IPS-15b (cell line): Measurements from ENCODE around the gene HS6ST1.
"Not testable (repeated sequence)": the region's sequence is repeated elsewhere in the genome, so short reads cannot be mapped to it uniquely, and the experiment has no call there.

Experiments
- H3K27me3 ChIP-seq: one replicate; pipeline ENCODE4 v1.6.1; 2013; ENCODE audit warnings: low read length; ENCODE audit not compliant: control insufficient read depth, insufficient read depth
- H3K36me3 ChIP-seq: one replicate; pipeline ENCODE4 v1.6.1; 2013; ENCODE audit warnings: low read length; ENCODE audit not compliant: control insufficient read depth, insufficient read depth
- H3K4me1 ChIP-seq: one replicate; pipeline ENCODE4 v1.6.1; 2013; ENCODE audit warnings: mild to moderate bottlenecking, low read length; ENCODE audit not compliant: control insufficient read depth, insufficient read depth
- H3K4me3 ChIP-seq: one replicate; pipeline ENCODE4 v1.5.1; 2013; ENCODE audit warnings: low read depth, low read length
- H3K9ac ChIP-seq: one replicate; pipeline ENCODE4 v1.6.1; 2013; ENCODE audit warnings: low read depth, mild to moderate bottlenecking, low read length
- H3K9me3 ChIP-seq: one replicate; pipeline ENCODE4 v1.6.1; 2013; ENCODE audit warnings: mild to moderate bottlenecking, low read length; ENCODE audit not compliant: control insufficient read depth, insufficient read depth

Gene HS6ST1

GRCh38 chr2:128263902-128264331 lies 54.8 kb downstream of the HS6ST1 start:
- Histone ChIP-seq H3K9ac (no peak overlapping the region), H3K9me3 (no peaks in the 10 kb centered on the region), H3K27me3 (no peaks in the 10 kb centered on the region), H3K4me1 (peaks cover 6% of the 10 kb centered on the region), H3K36me3 (peaks cover 5% of the 10 kb centered on the region), H3K4me3 (no peak overlapping the region)

GRCh38 chr2:128262315-128263253 lies 56.1 kb downstream of the HS6ST1 start:
- no peaks in the 10 kb centered on the region for H3K9me3 ChIP-seq
- no peak overlapping the region for H3K9ac ChIP-seq

GRCh38 chr2:128261245-128262128 lies 57.2 kb downstream of the HS6ST1 start:
- H3K9ac ChIP-seq, result peak overlapping the region; percentile 47
- H3K27me3 ChIP-seq, result no peaks in the 10 kb centered on the region
- H3K36me3 ChIP-seq, result peaks cover 2% of the 10 kb centered on the region
- H3K4me1 ChIP-seq, result peaks cover 6% of the 10 kb centered on the region
- no peaks in the 10 kb centered on the region for H3K9me3 ChIP-seq
- H3K4me3 ChIP-seq, result no peak overlapping the region

More at GRCh38 chr2:128262315-128263253, 56.1 kb downstream of the HS6ST1 start:
- H3K27me3 ChIP-seq, result no peaks in the 10 kb centered on the region
- no peak overlapping the region for H3K4me3 ChIP-seq
- peaks cover 2% of the 10 kb centered on the region for H3K36me3 ChIP-seq
- H3K4me1 ChIP-seq, result peaks cover 6% of the 10 kb centered on the region

GRCh38 chr2:128260239-128261138 lies 58.2 kb downstream of the HS6ST1 start:
- Histone ChIP-seq H3K36me3 (peaks cover 2% of the 10 kb centered on the region), H3K9ac (peak overlapping the region; percentile 26), H3K9me3 (no peaks in the 10 kb centered on the region), H3K4me1 (peaks cover 6% of the 10 kb centered on the region), H3K4me3 (no peak overlapping the region), H3K27me3 (no peaks in the 10 kb centered on the region)

DNA sequence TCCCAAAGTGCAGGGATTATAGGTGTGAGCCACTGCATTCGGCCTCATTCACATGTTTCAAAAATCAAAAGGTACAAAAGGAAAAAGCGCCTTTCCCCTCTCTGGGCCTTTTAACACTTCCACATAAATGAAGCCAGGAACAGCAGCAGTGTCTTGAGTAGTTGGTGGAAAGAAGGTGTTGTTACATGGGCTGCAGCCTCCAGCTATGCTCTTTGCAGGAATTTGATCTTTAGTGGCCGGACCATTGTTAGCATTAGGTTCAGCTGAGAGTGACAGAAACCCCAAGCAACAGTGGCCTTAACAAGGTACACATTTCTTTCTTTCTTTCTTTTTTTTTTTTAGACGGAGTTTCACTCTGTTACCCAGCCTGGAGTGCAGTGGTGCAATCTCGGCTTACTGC lies 59.1 kb downstream of the HS6ST1 start:
- Histone ChIP-seq H3K4me1 (peaks cover 6% of the 10 kb centered on the region), H3K9me3 (no peaks in the 10 kb centered on the region), H3K27me3 (no peaks in the 10 kb centered on the region), H3K9ac (no peak overlapping the region), H3K36me3 (peaks cover under 1% of the 10 kb centered on the region), H3K4me3 (no peak overlapping the region)

GRCh38 chr2:128258218-128258617 lies 60.5 kb downstream of the HS6ST1 start:
- Histone ChIP-seq H3K36me3 (no peaks in the 10 kb centered on the region), H3K9me3 (no peaks in the 10 kb centered on the region), H3K27me3 (no peaks in the 10 kb centered on the region), H3K4me1 (peaks cover 6% of the 10 kb centered on the region), H3K4me3 (no peak overlapping the region), H3K9ac (no peak overlapping the region)

DNA sequence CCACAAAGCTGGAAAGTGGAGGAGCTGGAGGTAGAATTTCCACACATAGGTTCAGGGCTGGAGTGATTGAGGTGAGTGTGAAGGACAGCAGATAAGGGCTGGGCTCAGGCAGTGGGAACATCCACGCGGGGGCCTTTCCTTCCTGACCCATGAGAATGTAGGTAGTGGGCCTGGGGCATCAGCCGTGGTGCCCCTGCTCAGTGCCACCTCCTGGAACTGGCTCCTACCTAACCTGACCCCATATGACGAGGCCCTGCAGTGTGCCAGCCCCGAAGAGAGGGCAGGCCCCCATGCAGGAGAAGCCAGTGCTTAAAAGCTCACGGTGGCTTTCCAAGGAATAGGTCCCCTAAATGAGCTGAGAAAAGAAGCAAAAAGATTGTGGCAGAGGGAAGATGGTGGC lies 66.2 kb downstream of the HS6ST1 start:
- Histone ChIP-seq H3K36me3 (no peaks in the 10 kb centered on the region), H3K27me3 (no peaks in the 10 kb centered on the region), H3K4me3 (no peak overlapping the region), H3K4me1 (no peaks in the 10 kb centered on the region), H3K9me3 (no peaks in the 10 kb centered on the region), H3K9ac (no peak overlapping the region)

DNA sequence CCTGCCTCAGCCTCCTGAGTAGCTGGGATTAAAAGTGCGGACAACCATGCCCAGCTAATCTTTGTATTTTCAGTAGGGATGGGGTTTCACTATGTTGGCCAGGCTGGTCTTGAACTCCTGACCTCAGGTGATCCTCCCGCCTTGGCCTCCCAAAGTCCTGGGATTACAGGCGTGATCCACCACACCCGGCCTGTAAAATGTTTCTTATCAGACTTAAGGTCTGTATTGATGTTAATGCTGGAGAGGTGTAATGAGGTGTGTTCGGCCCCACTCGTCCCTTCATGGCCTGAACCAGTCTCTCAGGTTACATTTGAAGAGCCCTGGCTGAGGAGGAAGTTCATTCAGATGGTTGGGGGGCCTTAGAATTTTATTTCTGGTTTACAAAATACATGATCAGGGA lies 66.6 kb downstream of the HS6ST1 start:
- not testable (repeated sequence) for H3K4me3 ChIP-seq, H3K4me1 ChIP-seq, H3K9ac ChIP-seq, H3K36me3 ChIP-seq, H3K27me3 ChIP-seq, H3K9me3 ChIP-seq

DNA sequence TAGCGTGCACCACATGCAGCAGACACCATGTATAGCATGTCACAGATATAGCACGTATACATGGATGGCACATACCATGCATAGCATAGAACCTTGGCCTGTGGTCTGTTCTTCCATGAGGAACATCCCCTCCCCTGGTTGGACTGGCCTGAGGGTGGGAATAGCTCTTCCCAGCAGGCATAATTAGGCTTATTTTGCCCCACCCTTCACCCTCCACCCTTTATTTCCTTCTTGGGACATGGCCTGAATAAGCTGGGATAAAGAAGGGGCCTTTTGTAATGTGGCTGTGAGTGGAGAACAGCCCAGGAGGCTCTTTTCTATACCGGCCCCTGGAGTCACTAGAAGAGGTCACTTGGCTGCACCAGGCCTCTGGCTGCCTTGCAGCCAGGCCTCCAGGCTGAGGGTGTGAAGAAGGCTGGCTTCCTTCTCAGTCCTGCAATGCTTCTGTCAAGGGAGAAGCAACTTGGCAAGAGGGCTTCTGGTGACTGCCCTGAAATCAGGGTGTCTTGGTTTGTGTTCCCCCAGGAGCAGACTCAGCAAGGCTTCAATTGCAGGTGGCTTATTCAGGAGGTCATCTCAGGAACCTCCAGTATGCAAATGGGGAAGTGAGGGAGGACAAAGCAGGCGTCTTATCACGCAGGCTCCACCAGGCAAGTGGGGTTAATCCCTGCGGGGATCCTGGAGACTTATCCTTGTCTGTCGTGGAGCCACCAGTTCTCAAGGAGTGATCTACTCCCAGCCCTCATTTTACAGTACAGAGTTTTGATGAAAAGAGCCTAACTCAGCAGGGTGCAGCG lies 68.2 kb downstream of the HS6ST1 start:
- H3K4me1 ChIP-seq, result no peaks in the 10 kb centered on the region
- H3K27me3 ChIP-seq, result no peaks in the 10 kb centered on the region
- no peaks in the 10 kb centered on the region for H3K9me3 ChIP-seq
- H3K4me3 ChIP-seq, result no peak overlapping the region
- H3K36me3 ChIP-seq, result no peaks in the 10 kb centered on the region
- no peak overlapping the region for H3K9ac ChIP-seq

DNA sequence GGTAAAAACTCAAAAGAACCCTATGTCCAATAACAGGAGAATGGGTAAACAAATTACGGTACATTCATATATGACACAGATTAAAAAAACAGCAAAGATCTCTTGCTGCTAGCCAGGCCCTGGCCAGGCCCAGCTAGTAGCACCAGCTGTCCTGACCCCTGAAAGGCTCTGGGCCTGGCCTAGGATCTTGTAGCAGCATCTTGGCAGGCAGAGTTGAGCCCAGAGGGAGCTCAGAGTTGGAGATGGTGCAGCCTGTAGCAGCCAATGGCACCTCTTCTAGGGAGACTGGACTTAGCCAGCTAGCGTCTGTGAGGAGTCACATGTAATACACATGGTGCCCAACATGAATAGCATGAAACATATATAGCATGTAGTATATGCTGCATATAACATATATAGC lies 69.1 kb downstream of the HS6ST1 start:
- H3K9ac ChIP-seq, result no peak overlapping the region
- no peaks in the 10 kb centered on the region for H3K36me3 ChIP-seq
- H3K27me3 ChIP-seq, result no peaks in the 10 kb centered on the region
- H3K4me3 ChIP-seq, result no peak overlapping the region
- no peaks in the 10 kb centered on the region for H3K4me1 ChIP-seq
- no peaks in the 10 kb centered on the region for H3K9me3 ChIP-seq
